GM12872 (cell line): ENCODE data around the gene CYBC1.

Experiments
- TF ChIP-seq, protein P1 (sequence below): IDR thresholded peaks from 3 replicates; pipeline ENCODE4 v1.5.1; 2011; ENCODE audit warnings: low read depth, mild to moderate bottlenecking, low read length, moderate library complexity; ENCODE audit not compliant: insufficient read depth

Gene CYBC1

DNA sequence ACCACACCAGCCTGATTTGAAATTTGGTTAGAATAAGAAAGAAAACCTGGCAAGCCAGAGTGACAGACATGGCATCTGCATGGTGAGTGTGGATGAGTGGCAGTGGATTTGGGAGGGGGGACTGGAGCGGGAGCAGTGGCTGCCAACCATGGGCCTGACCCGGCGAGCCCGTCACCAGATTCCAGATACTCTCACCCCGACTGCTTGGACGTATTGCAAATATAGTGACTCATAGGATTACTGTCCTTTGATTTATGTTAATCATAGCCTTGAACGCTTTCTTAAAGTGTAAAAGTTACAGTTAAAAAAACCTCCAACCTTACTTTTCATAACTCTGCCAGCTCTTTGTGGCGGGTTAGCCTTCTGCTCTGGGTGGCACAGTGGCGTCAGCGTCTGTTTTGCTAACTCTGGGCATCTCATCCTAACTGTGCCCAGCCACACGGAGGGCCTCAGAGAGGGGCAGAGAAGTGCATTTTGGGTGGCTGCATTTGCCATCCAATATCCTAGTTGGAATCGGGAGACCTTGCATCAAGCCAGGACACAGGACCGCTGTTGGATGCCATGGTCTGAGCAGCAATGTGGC, 42.2 kb upstream of the CYBC1 start:
- TF ChIP-seq, protein P1, sequence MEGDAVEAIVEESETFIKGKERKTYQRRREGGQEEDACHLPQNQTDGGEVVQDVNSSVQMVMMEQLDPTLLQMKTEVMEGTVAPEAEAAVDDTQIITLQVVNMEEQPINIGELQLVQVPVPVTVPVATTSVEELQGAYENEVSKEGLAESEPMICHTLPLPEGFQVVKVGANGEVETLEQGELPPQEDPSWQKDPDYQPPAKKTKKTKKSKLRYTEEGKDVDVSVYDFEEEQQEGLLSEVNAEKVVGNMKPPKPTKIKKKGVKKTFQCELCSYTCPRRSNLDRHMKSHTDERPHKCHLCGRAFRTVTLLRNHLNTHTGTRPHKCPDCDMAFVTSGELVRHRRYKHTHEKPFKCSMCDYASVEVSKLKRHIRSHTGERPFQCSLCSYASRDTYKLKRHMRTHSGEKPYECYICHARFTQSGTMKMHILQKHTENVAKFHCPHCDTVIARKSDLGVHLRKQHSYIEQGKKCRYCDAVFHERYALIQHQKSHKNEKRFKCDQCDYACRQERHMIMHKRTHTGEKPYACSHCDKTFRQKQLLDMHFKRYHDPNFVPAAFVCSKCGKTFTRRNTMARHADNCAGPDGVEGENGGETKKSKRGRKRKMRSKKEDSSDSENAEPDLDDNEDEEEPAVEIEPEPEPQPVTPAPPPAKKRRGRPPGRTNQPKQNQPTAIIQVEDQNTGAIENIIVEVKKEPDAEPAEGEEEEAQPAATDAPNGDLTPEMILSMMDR: no peak

DNA sequence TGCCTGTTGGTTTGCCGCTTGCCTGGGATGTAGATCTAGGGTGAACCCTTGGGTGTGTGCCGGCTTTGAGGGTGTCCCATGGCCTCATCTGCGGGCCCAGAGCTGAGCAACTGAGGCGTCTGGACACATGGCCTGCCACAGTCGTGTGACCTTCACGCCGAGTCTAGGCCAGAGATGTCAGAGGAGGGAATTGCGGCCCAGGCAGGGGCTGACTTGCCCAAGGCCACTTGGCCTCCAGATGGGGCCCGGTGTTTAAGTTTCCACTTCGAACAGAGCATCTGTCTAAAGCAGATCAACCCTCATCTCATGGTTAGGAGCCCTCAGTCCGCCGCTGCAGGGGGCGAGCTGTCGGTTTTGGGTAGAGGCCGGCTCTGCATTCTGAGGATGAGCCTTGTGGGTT, 41.0 kb upstream of the CYBC1 start:
- TF ChIP-seq, protein P1: no peak

DNA sequence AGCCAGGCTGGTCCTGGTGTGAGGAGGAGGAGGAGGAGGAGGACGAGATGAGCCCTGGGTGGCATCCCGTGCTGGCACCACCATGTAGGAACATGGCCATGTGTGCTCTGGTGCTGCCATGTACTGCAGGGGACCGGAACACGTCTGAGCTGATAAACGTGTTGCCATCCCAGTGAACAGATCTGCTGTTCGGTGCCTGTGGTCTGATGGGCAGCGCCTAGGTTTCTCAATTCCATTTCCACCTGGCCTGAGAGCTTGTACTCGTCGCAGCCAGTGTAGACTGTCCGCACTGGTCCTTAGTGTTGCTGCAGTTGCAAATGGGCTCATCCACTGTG, 40.6 kb upstream of the CYBC1 start:
- TF ChIP-seq, protein P1: no peak

DNA sequence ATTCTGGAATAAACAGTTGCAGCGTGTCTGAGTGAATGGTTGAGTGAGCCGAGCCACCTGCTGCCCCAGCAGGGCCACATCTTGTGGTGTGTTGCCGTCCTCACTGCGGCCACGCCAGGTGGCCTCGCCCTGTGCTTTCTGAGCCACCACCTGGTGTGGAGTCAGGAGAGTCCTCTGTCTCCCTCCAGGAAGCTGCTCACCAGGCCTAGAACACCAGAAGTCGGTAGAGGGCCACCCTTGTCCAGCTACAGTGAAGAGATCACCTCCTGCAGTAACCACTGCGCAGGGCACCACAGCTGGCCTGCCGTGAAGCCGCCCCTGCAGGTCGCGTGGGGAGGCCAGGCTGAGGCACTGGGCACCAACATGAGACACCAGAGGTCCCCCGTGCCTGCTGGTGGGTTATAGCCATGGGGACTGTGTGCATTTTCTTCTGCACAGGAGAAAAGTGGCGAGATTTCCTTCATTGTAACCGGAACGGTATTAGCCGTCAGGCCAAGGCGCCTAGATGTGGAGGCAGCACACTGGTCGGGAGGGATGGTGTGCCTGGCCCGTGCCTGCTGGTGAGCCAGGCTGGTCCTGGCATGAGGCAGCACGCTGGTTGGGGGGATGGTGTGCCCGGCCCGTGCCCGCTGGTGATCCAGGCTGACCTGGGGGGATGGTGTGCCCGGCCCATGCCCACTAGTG, 40.1 kb upstream of the CYBC1 start:
- TF ChIP-seq, protein P1: no peak

DNA sequence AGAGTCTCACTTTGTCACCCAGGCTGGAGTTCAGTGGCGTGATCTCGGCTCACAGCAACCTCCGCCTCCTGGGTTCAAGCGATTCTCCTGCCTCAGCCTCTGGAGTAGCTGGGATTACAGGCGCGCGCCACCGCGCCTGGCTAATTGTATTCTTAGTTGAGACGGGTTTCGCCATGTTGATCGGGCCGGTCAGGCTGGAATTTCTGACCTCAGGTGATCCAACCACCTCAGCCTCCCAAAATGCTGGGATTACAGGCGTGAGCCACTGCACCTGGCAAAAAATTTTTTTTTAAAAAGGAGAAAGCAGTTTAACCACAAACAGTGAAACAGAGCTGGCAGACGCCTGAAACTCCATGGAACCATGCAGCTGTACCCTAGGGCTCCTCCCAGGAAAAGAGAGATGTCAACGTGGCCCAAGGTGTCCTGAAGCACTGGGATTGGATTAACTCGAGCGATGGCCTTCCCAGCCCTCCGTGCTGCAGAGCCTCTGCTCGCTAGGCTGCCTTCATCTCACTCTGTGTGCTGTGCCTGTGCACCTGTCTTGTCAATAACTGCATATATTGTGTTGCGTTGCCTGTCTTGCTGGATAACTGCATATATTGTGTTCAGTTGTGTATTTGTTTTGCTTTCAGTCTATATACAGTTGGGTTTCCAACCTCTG, 39.4 kb upstream of the CYBC1 start:
- TF ChIP-seq, protein P1: no peak

DNA sequence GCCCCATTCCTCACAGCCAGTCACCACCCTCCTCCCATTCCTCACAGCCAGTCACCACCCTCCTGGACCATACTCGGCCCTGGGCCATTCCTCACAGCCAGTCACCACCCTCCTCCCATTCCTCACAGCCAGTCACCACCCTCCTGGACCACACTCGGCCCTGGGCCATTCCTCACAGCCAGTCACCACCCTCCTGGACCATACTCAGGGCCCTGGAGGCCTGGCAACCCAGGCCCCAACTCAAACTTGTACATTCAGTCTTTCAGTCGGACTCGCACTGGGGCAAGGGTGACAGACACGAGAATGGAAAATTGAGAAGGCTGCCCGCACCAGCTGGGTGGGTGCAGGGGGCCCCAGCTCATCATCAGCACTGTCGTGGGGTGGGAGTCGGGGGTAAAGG, 38.6 kb upstream of the CYBC1 start:
- TF ChIP-seq, protein P1: no peak

DNA sequence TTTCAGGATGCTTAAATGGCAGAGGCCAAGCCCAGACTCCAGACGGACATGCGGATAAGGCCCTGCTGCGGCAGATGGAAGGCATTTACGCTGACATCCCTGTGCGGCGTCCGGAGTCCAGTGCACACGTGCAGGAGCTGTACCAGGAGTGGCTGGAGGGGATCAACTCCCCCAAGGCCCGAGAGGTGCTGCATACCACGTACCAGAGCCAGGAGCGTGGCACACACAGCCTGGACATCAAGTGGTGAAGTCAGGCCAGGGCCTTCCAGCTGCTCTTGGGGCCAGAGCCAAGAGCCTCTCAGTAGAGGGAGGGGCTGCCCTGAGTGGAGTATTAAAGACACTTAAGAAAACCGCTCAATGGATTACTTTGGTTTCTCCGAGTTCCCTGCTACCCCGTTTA, 37.4 kb upstream of the CYBC1 start:
- TF ChIP-seq, protein P1: no peak
